Kidney (tissue), 14 donors: ENCODE measurements around the gene MARCHF4. TPM values are rescaled to one million over a fixed set of nuclear protein-coding genes. Genes with fewer than 3 reads are reported as not detected.

Source experiments
- DNase-seq, 5 donors: peaks; one replicate each; pipeline ENCODE4 v3.0.0-alpha.2; 2013 to 2020
- FAIRE-seq: peaks from 2 replicates; lab custom pipeline; 2012; peaks lifted over from hg19 to GRCh38; lab: Jason Lieb, UNC
- H3K27ac ChIP-seq, 2 donors: one replicate each; pipeline ENCODE4 v1.7.0; 2013; ENCODE audit warnings: low read depth in 2 of 2, low read length in 2 of 2, inconsistent platforms in 1 of 2
- H3K27me3 ChIP-seq: one replicate; pipeline ENCODE4 v1.7.1; 2013; ENCODE audit warnings: low read length, inconsistent platforms; ENCODE audit not compliant: control insufficient read depth, insufficient read depth
- H3K36me3 ChIP-seq, 3 donors: one replicate each; pipeline versions ENCODE4 v1.7.0 to v1.7.1; 2013; ENCODE audit warnings: low read length in 3 of 3, control low read depth in 1 of 3, inconsistent platforms in 1 of 3; ENCODE audit not compliant: insufficient read depth in 3 of 3, control insufficient read depth in 2 of 3
- H3K4me1 ChIP-seq, 3 donors: one replicate each; pipeline versions ENCODE4 v1.7.0 to v1.7.1; 2013; ENCODE audit warnings: low read length in 3 of 3, inconsistent platforms in 1 of 3, low read depth in 1 of 3; ENCODE audit not compliant: control insufficient read depth in 2 of 3, insufficient read depth in 2 of 3
- H3K4me3 ChIP-seq, 3 donors: one replicate each; pipeline versions ENCODE4 v1.7.0 to v1.8.1; 2013; ENCODE audit warnings: low read length in 3 of 3, control low read depth in 1 of 3, inconsistent platforms in 1 of 3
- H3K9ac ChIP-seq, 3 donors: one replicate each; pipeline versions ENCODE4 v1.7.0 to v1.7.1; 2013; ENCODE audit warnings: low read length in 3 of 3, control low read depth in 1 of 3, inconsistent platforms in 1 of 3
- H3K9me3 ChIP-seq, 3 donors: one replicate each; pipeline versions ENCODE4 v1.7.0 to v1.7.1; 2013; ENCODE audit warnings: low read length in 3 of 3, control low read depth in 1 of 3, inconsistent platforms in 1 of 3; ENCODE audit not compliant: control insufficient read depth in 2 of 3, insufficient read depth in 1 of 3
- CTCF ChIP-seq: IDR thresholded peaks from 3 replicates; pipeline ENCODE4 v1.5.1; 2012; ENCODE audit warnings: mild to moderate bottlenecking, moderate library complexity, borderline replicate concordance; ENCODE audit not compliant: insufficient read depth; ENCODE audit errors: extremely low read depth
- intact Hi-C: fragments of 100-400 bp; cut with DNase I; formaldehyde crosslinking; loops from one replicate; pipeline ENCODE4 v1.11.1; 2022
- polyA plus RNA-seq: library from polyadenylated mRNA; stranded (reverse); fragments of 350-450 nt; fragmentation: Illumina TruSeq; extraction: RNeasy Lipid Tissue Mini Kit (QIAGEN cat#74804); gene quantifications from one replicate; pipeline ENCODE4 v1.2.3, GENCODE V29; 2014; ENCODE audit warnings: low read depth, low replicate concordance; ENCODE audit not compliant: insufficient read depth
- total RNA-seq: library from RNA; stranded (reverse); fragmentation: NEBNext Ultra II Directional; extraction: Animal tissue kit (Norgen Biotek cat#: 25700); gene quantifications from one replicate; pipeline ENCODE4 v1.2.1, GENCODE V29; 2021
- donor health status: control.
- donor health status: control.
- donor health status: control.
- donor health status: control.
- donor health status: control.
- donor health status: DM: yes; HTN: yes; CAD: no.
- donor health status: Normal renal cell carcinoma (clear cell type).

Gene MARCHF4
- total and polyA plus RNA-seq, 2 donors from 2014 or later: 0.09 TPM; not detected in 1

- FAIRE-seq: no peak
- DNase-seq: no peak
- intact Hi-C loops: no loop called here
These were observed 2.5 kb downstream of the MARCHF4 start for GRCh38 chr2:216369821-216370220.

DNA sequence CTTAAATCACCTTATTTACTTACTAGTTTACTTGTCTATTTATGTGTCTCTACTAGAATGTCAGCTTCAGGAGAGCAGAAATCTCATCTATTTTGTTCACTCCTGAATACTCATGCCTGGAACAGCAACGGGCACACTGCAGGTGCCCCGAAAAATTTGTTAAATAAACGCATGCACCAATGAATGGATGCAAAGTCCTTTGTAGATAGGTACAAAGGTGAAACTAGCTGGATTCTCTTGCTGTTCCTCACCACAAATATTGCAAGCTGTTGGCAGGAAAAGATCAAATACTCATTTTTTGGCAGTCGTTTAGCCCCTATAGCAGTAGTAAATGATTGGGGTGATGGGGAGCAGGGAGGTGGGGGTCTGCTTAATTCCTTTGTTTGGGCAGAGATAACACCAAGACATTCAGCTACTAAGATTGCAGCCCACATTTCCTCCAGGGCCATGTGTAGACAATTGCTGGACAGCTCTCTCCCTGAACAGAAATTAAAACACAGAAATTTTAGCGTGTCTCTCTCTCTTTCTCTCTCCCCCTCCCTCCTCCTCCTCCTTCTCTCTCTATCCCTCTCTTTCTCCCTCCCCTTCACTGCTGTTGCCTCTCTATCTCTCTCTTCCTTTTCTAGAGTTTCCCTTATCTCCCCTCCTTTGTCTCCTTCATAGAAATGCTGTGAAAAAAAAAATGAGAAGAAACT is 5.4 kb downstream of the MARCHF4 start:
- DNase-seq: peak in 1 of 5 donors; percentile 21
- no peak overlapping the region for H3K9ac ChIP-seq
- TF ChIP-seq CTCF: no peak

More at GRCh38 chr2:216369821-216370220, 2.5 kb downstream of the MARCHF4 start:
- Histone ChIP-seq H3K27ac (no peak overlapping the region), H3K4me3 (no peak overlapping the region), H3K4me1 (peaks cover 0 to 3% (median 0%) of the 10 kb centered on the region in 3 donors), H3K27me3 (peaks cover 16% of the 10 kb centered on the region), H3K9ac (no peak overlapping the region), H3K36me3 (no peaks in the 10 kb centered on the region), H3K9me3 (peaks cover 0 to 2% (median 0%) of the 10 kb centered on the region in 3 donors)
- TF ChIP-seq CTCF: no peak

DNA sequence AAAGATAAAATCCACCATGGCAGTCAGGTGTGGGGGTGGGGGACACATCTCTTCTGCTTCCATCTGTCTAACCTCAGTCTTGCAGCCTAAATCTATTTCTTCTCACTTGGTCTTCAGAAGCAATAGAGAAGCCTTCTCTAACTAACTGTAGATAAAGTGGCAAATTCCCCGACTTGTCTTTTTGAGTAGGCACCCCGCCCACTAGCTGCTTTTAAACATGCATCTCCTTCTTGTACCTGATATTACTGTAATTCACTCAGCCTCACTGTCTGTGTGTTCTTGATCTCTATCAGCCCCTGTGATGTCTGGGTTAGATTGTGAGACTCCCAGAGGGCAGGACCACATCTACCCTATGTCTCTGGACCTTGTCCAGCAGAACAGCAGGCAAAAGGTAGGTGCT is 6.8 kb downstream of the MARCHF4 start:
- no peaks in the 10 kb centered on the region for H3K36me3 ChIP-seq
- no peak overlapping the region for H3K4me3 ChIP-seq
- H3K9ac ChIP-seq: no peak overlapping the region
- no peak for TF ChIP-seq CTCF
- DNase-seq (no peak), FAIRE-seq (no peak)
- H3K9me3 ChIP-seq: no peaks in the 10 kb centered on the region
- H3K27me3 ChIP-seq: peaks cover 12% of the 10 kb centered on the region
- intact Hi-C loops: no loop called here
- no peaks in the 10 kb centered on the region for H3K4me1 ChIP-seq
- H3K27ac ChIP-seq: no peak overlapping the region

More for the DNA sequence above, 5.4 kb downstream of the MARCHF4 start:
- H3K4me3 ChIP-seq: no peak overlapping the region
- intact Hi-C loops: no loop called here
- H3K9me3 ChIP-seq: no peaks in the 10 kb centered on the region
- FAIRE-seq: no peak
- H3K27me3 ChIP-seq: peaks cover 16% of the 10 kb centered on the region
- H3K4me1 ChIP-seq: peaks cover 0 to 1% (median 0%) of the 10 kb centered on the region in 3 donors
- no peaks in the 10 kb centered on the region for H3K36me3 ChIP-seq
- H3K27ac ChIP-seq: no peak overlapping the region
